Natural killer cell treated with Interleukin-12 subunit alpha and Interleukin-12 subunit beta and Interleukin-15 and Interleukin-18, amount 100 ng/mL, for 72 hours (primary cell): Measurements from ENCODE around the gene GGA2. TPM values are rescaled to one million over a fixed set of nuclear protein-coding genes. Genes with fewer than 3 reads are reported as not detected.

Source experiments
- ATAC-seq, 2 donors: fragments of 150-1000 bp; cut with Tn5 transposase in 1 of 2; sonication (Bioruptor Pico), chemical (Tn5 transposase) in 1 of 2; 2 replicates each; pipeline ENCODE4 v1.10.0; 2021
- DNase-seq: peaks from one replicate; pipeline ENCODE4 v3.0.0; 2022; ENCODE audit warnings: low spot score
- H3K27ac Mint-ChIP-seq, 2 donors: 1 replicate in 1 of 2; 2 replicates in 1 of 2; pipeline ENCODE4 v1.8.0; 2022; ENCODE audit warnings: mixed read lengths in 2 of 2, mild to moderate bottlenecking in 1 of 2, moderate library complexity in 1 of 2
- H3K27me3 Mint-ChIP-seq, 2 donors: 1 replicate in 1 of 2; 2 replicates in 1 of 2; pipeline ENCODE4 v1.8.0; 2022; ENCODE audit warnings: mixed read lengths in 2 of 2
- H3K36me3 Mint-ChIP-seq: one replicate; pipeline ENCODE4 v1.8.0; 2022; ENCODE audit warnings: mixed read lengths
- H3K4me1 Mint-ChIP-seq, 2 donors: 1 replicate in 1 of 2; 2 replicates in 1 of 2; pipeline ENCODE4 v1.8.0; 2022; ENCODE audit warnings: low read depth in 2 of 2, mixed read lengths in 2 of 2, mild to moderate bottlenecking in 1 of 2
- H3K4me3 Mint-ChIP-seq: one replicate; pipeline ENCODE4 v1.8.0; 2022; ENCODE audit warnings: mixed read lengths
- H3K9me3 Mint-ChIP-seq: 2 replicates; pipeline ENCODE4 v1.8.0; 2022; ENCODE audit warnings: mixed read lengths
- total RNA-seq, 2 donors: library from RNA; stranded (reverse); gene quantifications; one replicate each; pipeline ENCODE4 v1.2.3, GENCODE V29; 2022

The GGA2 gene
- total RNA-seq, 2 donors from 2014 or later: 61.0 to 97.3 TPM

DNA sequence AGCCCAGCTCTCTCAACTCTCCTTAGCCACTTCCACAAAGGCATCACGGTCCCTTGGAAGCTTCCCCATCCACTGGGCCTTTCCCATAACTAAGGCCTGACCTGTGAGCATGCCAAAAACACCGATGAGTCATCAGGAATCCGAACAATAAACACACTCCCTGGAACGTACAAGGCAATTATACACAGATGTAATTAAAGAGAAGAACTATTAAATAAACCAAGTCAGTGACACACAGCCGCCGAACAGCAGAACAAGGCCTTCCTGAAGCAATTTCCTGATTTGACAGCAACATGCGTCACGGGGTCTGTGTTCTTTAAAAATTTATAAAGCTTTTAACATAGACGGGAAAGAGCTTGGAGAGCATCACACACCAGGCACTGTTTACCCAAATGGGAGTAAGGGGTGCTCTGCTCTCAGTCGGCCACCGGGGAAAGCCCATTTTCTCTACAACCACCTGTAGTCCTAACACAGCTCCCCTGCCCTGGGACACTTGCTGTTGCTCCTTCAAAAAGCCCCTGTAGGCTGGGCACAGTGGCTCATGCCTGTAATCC lies 86.7 kb downstream of the GGA2 start:
- no peaks in the 10 kb centered on the region for H3K27me3 Mint-ChIP-seq
- peaks cover 9% of the 10 kb centered on the region for H3K36me3 Mint-ChIP-seq
- H3K4me3 Mint-ChIP-seq: no peak overlapping the region
- no peaks in the 10 kb centered on the region for H3K9me3 Mint-ChIP-seq
- H3K27ac Mint-ChIP-seq: no peak overlapping the region
- ATAC-seq: no peak
- no peaks in the 10 kb centered on the region for H3K4me1 Mint-ChIP-seq
- DNase-seq: no peak

DNA sequence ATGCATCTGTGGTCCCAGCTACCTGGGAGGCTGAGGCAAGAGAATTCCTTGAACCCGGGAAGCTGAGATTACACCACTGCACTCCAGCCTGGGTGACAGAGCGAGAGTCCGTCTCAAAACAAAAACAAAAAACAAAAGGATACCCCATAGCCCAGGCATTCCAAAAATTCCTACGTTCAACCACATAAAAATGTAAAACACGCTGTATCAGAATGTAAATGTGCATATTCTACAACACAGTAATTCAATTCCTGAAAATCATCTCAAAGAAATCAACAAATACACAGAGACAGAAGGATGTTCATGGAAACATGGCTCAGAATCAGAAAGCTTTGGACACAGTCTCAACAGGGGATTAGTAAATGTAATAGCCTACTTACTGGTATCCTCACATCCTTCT lies 90.3 kb downstream of the GGA2 start:
- no peak overlapping the region for H3K27ac Mint-ChIP-seq
- no peaks in the 10 kb centered on the region for H3K27me3 Mint-ChIP-seq
- ATAC-seq: no peak
- no peaks in the 10 kb centered on the region for H3K4me1 Mint-ChIP-seq
- DNase-seq: no peak
- H3K9me3 Mint-ChIP-seq: no peaks in the 10 kb centered on the region
- H3K36me3 Mint-ChIP-seq: peaks cover 4% of the 10 kb centered on the region
- H3K4me3 Mint-ChIP-seq: no peak overlapping the region

DNA sequence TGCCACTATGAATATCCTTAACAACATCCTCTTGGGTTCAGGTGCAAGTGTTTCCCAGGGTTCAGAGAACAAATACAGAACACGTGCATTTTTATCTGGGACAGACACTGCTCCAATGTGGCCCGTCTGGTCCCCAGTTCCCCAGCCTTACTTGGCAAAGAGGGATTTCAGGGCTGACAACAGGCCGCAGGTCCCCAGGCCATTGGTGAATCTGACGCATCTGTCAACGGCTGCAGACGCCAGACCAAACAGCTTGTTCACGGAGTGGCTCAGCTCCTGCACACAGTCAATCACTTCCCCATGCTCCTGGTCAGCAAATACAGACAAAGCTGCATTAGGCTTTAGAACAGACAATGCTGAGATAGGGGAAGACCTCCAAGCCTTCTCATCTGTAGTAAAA lies 93.5 kb downstream of the GGA2 start:
- Mint-ChIP-seq H3K27ac (no peak overlapping the region), H3K9me3 (no peaks in the 10 kb centered on the region)

DNA sequence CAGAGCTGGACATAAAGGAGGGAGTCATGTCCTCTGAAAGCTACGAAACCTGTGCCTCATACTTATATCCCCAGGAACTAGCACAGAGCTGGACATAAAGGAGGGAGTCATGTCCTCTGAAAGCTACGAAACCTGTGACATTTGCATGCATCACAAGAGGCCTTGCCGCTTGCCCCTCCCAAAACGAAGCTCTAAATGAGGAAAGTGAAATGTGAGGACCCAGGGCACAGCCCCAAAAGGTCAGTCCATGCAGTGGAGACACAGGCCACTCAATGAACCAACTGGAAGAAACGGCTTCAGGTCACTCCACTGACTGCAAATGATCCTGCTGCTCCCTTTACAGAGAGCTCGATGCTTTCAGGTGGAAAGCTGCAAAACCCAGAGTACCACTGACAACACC lies 95.6 kb downstream of the GGA2 start:
- DNase-seq (no peak), ATAC-seq (no peak)
- Mint-ChIP-seq H3K27ac (no peak overlapping the region), H3K4me1 (no peaks in the 10 kb centered on the region), H3K4me3 (no peak overlapping the region), H3K27me3 (no peaks in the 10 kb centered on the region), H3K9me3 (no peaks in the 10 kb centered on the region), H3K36me3 (no peaks in the 10 kb centered on the region)

More for the DNA sequence above, 93.5 kb downstream of the GGA2 start:
- Mint-ChIP-seq H3K36me3 (no peaks in the 10 kb centered on the region), H3K4me3 (no peak overlapping the region), H3K27me3 (no peaks in the 10 kb centered on the region), H3K4me1 (no peaks in the 10 kb centered on the region)
- ATAC-seq (no peak), DNase-seq (no peak)

Other genes starting within 250 kb of the GGA2 start
- gene SCNN1B, start 208.2 kb downstream of the GGA2 start, total RNA-seq: not detected
- gene COG7, start 57.3 kb downstream of the GGA2 start, total RNA-seq: 10 to 100 TPM; 21.9 to 28.2 TPM
- gene EARS2, start 46.9 kb upstream of the GGA2 start, total RNA-seq: 10 to 100 TPM; 19.2 to 34.9 TPM
- gene UBFD1, start 47.2 kb upstream of the GGA2 start, total RNA-seq: 10 to 100 TPM; 53.8 to 87.1 TPM
- gene NDUFAB1, start 85.8 kb upstream of the GGA2 start, total RNA-seq: 100 to 1,000 TPM; 101 to 102 TPM
- gene PALB2, start 130.8 kb upstream of the GGA2 start, total RNA-seq: 10 to 100 TPM; 20.6 to 28.4 TPM
- gene DCTN5, start 131.0 kb upstream of the GGA2 start, total RNA-seq: 100 to 1,000 TPM in 1 of 2 donors, 10 to 100 TPM in 1; 95.0 to 107 TPM
- gene PLK1, start 168.4 kb upstream of the GGA2 start, total RNA-seq: 10 to 100 TPM; 55.6 to 95.6 TPM
- not detected for gene ERN2, start 202.7 kb upstream of the GGA2 start, total RNA-seq
- gene CHP2, start 244.5 kb upstream of the GGA2 start, total RNA-seq: not detected